GM12878 (cell line): Measurements from ENCODE around the gene GH1. TPM values are rescaled to one million over a fixed set of nuclear protein-coding genes. Genes with fewer than 3 reads are reported as not detected.

ENCODE experiments used
- BCL11A ChIP-seq: IDR thresholded peaks from 2 replicates; pipeline ENCODE4 v1.6.1; 2011; ENCODE audit warnings: low read depth, low read length
- DPF2 ChIP-seq: fragments of 450-650 bp; IDR thresholded peaks from 2 replicates; pipeline ENCODE4 v1.6.1; 2017; ENCODE audit warnings: mild to moderate bottlenecking
- HDAC6 ChIP-seq: fragments of 200-600 bp; sonication (generic); IDR thresholded peaks from one replicate; pipeline ENCODE4 v1.8.0; 2017; ENCODE audit warnings: antibody characterized with exemption; ENCODE audit not compliant: unreplicated experiment
- KAT2A ChIP-seq: conservative IDR thresholded peaks from 2 replicates; pipeline ENCODE4 v1.6.1; 2011; ENCODE audit warnings: low read depth, low read length; ENCODE audit not compliant: control insufficient read depth
- KDM1A ChIP-seq: fragments of 200-600 bp; sonication (generic); IDR thresholded peaks from 2 replicates; pipeline ENCODE4 v1.6.1; 2016; ENCODE audit warnings: borderline replicate concordance
- NR2F1 ChIP-seq: fragments of 450-650 bp; conservative IDR thresholded peaks from 2 replicates; pipeline ENCODE4 v1.6.1; 2017; ENCODE audit warnings: mild to moderate bottlenecking
- RCOR1 ChIP-seq: conservative IDR thresholded peaks from 2 replicates; pipeline ENCODE4 v1.6.1; 2012; ENCODE audit warnings: low read depth, low read length, improper control_type of control experiment
- SIX5 ChIP-seq: IDR thresholded peaks from 2 replicates; pipeline ENCODE4 v1.6.1; 2011; ENCODE audit warnings: mild to moderate bottlenecking, low read depth, low read length, moderate library complexity; ENCODE audit not compliant: severe bottlenecking
- SMAD1 ChIP-seq: fragments of 450-650 bp; IDR thresholded peaks from 2 replicates; pipeline ENCODE4 v1.6.1; 2018; ENCODE audit warnings: mild to moderate bottlenecking, low read depth; ENCODE audit not compliant: partially characterized antibody
- SMARCA5 ChIP-seq: fragments of 450-650 bp; IDR thresholded peaks from 2 replicates; pipeline ENCODE4 v1.6.1; 2017; ENCODE audit warnings: mild to moderate bottlenecking
- SUZ12 ChIP-seq: fragments of 200-600 bp; sonication (generic); IDR thresholded peaks from one replicate; pipeline ENCODE4 v1.6.1; 2018; ENCODE audit warnings: antibody characterized with exemption, mild to moderate bottlenecking; ENCODE audit not compliant: unreplicated experiment
- TARDBP ChIP-seq: IDR thresholded peaks from 2 replicates; pipeline ENCODE4 v1.6.1; 2016; ENCODE audit warnings: borderline replicate concordance
- TCF12 ChIP-seq: IDR thresholded peaks from 2 replicates; pipeline ENCODE4 v1.6.1; 2011; ENCODE audit warnings: low read depth, mild to moderate bottlenecking, low read length
- TCF7 ChIP-seq: IDR thresholded peaks from 2 replicates; pipeline ENCODE4 v1.6.1; 2014; ENCODE audit warnings: antibody characterized with exemption, borderline replicate concordance
- YY1 ChIP-seq: IDR thresholded peaks from 2 replicates; pipeline ENCODE4 v1.6.1; 2011; ENCODE audit warnings: low read depth, mild to moderate bottlenecking, low read length
- polyA plus RNA-seq, 11 experiments: library from polyadenylated mRNA; depleted of rRNA in 4 of 11; unstranded in 6 of 11; stranded (reverse) in 5 of 11; fragments of >200 nt; fragmentation: Nextera tagmentation in 4 of 11; fragmentation: Illumina TruSeq in 1 of 11; extraction: Ambion mirVana in 4 of 11; extraction: Trizol in 1 of 11; gene quantifications; 1 replicate in 1 of 11; 2 replicates in 10 of 11; pipeline versions ENCODE4 v1.2.1 to v1.2.3, GENCODE V29; 2011 to 2016; ENCODE audit warnings: inconsistent platforms in 2 of 11, missing spikeins in 2 of 11, low read depth in 1 of 11
- total RNA-seq, 4 experiments: library from RNA; depleted of rRNA in 3 of 4; stranded (reverse); fragments of >200 nt in 3 of 4; fragmentation: Illumina TruSeq in 1 of 4; extraction: Trizol in 1 of 4; gene quantifications; 2 replicates each; pipeline versions ENCODE4 v1.2.1 to v1.2.3, GENCODE V29; 2013 to 2021
- TF ChIP-seq, protein P1 (sequence below): fragments of 450-650 bp; IDR thresholded peaks from 2 replicates; pipeline ENCODE4 v1.6.1; 2014; ENCODE audit warnings: mild to moderate bottlenecking
- TF ChIP-seq, protein P2 (sequence below): fragments of 450-650 bp; IDR thresholded peaks from 2 replicates; pipeline ENCODE4 v1.6.1; 2017; ENCODE audit warnings: mild to moderate bottlenecking, moderate library complexity
- TF ChIP-seq, protein P3 (sequence below): IDR thresholded peaks from 2 replicates; pipeline ENCODE4 v1.6.1; 2011; ENCODE audit warnings: low read depth, low read length, improper control_type of control experiment, borderline replicate concordance
- TF ChIP-seq, protein P4 (sequence below): fragments of 450-650 bp; formaldehyde crosslinking; IDR thresholded peaks from 2 replicates; pipeline ENCODE4 v1.4.0; 2022; ENCODE audit warnings: mild to moderate bottlenecking, moderate library complexity

GH1 gene
- total and polyA plus RNA-seq, 10 of the 15 experiments (the other 5 are each of a cell fraction or from before 2014, with no cell fraction given), result 0.13 to 0.42 TPM; not detected in 8

DNA sequence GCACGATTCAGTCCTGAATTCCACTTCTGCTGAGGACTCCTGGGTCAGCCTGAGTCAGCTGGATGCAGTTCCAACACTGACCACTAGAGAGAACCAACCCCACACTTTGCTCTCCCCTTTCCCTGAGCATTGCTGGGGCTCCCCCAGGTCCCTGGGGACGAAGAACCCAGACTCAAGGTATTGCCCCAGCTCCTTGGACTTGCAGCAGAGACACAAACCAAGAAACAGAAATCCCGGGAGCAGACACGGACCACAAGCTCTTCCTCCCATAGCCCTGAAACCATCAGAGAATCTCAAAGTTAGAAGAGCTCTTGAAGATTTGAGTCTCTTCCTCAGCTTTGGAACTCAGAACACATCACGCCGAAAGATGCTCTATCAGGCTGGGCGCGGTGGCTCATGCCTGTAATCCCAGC is 678 bp upstream of the GH1 start (continued):
- TF ChIP-seq, protein P1, sequence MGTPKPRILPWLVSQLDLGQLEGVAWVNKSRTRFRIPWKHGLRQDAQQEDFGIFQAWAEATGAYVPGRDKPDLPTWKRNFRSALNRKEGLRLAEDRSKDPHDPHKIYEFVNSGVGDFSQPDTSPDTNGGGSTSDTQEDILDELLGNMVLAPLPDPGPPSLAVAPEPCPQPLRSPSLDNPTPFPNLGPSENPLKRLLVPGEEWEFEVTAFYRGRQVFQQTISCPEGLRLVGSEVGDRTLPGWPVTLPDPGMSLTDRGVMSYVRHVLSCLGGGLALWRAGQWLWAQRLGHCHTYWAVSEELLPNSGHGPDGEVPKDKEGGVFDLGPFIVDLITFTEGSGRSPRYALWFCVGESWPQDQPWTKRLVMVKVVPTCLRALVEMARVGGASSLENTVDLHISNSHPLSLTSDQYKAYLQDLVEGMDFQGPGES, result no peak
- TF ChIP-seq SMAD1 (no peak), SUZ12 (no peak), NR2F1 (0 out of 2 replicates have a peak, but pooled peaks have one; percentile 24), TCF7 (no peak), DPF2 (0 out of 2 replicates have a peak, but pooled peaks have one; percentile 33), KAT2A (no peak), TARDBP (no peak), HDAC6 (no peak), BCL11A (no peak), RCOR1 (no peak), SMARCA5 (peak; percentile 88; the same call in 1 of the 2 replicates), KDM1A (no peak), YY1 (peak; percentile 55; the same call in 1 of the 2 replicates), TCF12 (no peak), SIX5 (no peak)
- TF ChIP-seq, protein P2, sequence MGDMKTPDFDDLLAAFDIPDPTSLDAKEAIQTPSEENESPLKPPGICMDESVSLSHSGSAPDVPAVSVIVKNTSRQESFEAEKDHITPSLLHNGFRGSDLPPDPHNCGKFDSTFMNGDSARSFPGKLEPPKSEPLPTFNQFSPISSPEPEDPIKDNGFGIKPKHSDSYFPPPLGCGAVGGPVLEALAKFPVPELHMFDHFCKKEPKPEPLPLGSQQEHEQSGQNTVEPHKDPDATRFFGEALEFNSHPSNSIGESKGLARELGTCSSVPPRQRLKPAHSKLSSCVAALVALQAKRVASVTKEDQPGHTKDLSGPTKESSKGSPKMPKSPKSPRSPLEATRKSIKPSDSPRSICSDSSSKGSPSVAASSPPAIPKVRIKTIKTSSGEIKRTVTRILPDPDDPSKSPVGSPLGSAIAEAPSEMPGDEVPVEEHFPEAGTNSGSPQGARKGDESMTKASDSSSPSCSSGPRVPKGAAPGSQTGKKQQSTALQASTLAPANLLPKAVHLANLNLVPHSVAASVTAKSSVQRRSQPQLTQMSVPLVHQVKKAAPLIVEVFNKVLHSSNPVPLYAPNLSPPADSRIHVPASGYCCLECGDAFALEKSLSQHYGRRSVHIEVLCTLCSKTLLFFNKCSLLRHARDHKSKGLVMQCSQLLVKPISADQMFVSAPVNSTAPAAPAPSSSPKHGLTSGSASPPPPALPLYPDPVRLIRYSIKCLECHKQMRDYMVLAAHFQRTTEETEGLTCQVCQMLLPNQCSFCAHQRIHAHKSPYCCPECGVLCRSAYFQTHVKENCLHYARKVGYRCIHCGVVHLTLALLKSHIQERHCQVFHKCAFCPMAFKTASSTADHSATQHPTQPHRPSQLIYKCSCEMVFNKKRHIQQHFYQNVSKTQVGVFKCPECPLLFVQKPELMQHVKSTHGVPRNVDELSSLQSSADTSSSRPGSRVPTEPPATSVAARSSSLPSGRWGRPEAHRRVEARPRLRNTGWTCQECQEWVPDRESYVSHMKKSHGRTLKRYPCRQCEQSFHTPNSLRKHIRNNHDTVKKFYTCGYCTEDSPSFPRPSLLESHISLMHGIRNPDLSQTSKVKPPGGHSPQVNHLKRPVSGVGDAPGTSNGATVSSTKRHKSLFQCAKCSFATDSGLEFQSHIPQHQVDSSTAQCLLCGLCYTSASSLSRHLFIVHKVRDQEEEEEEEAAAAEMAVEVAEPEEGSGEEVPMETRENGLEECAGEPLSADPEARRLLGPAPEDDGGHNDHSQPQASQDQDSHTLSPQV, result no peak
- TF ChIP-seq, protein P3, sequence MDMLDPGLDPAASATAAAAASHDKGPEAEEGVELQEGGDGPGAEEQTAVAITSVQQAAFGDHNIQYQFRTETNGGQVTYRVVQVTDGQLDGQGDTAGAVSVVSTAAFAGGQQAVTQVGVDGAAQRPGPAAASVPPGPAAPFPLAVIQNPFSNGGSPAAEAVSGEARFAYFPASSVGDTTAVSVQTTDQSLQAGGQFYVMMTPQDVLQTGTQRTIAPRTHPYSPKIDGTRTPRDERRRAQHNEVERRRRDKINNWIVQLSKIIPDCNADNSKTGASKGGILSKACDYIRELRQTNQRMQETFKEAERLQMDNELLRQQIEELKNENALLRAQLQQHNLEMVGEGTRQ, result no peak
- TF ChIP-seq, protein P4, sequence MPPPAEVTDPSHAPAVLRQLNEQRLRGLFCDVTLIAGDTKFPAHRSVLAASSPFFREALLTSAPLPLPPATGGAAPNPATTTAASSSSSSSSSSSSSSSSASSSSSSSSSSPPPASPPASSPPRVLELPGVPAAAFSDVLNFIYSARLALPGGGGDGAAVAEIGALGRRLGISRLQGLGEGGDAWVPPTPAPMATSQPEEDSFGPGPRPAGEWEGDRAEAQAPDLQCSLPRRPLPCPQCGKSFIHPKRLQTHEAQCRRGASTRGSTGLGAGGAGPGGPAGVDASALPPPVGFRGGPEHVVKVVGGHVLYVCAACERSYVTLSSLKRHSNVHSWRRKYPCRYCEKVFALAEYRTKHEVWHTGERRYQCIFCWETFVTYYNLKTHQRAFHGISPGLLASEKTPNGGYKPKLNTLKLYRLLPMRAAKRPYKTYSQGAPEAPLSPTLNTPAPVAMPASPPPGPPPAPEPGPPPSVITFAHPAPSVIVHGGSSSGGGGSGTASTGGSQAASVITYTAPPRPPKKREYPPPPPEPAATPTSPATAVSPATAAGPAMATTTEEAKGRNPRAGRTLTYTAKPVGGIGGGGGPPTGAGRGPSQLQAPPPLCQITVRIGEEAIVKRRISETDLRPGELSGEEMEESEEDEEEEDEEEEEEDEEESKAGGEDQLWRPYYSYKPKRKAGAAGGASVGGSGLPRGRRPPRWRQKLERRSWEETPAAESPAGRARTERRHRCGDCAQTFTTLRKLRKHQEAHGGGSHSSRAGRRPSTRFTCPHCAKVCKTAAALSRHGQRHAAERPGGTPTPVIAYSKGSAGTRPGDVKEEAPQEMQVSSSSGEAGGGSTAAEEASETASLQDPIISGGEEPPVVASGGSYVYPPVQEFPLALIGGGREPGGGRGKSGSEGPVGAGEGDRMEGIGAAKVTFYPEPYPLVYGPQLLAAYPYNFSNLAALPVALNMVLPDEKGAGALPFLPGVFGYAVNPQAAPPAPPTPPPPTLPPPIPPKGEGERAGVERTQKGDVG (CRISPR knock-in tag), result no peak
